ENCODE data around the gene HIPK1. TPM values are rescaled to one million over a fixed set of nuclear protein-coding genes. Genes with fewer than 3 reads are reported as not detected.
A peak's percentile ranks its signal among the peaks of the same experiment; 100 is the strongest.

HIPK1 gene
- total RNA-seq, 1 experiment from 2014 or later: 52.2 TPM

GRCh38 chr1:114000406-114000805 is 71.3 kb downstream of the HIPK1 start (continued):
- TF ChIP-seq ZNF532 (CRISPR knock-in tag; IDR thresholded peaks at IDR 0.05; ENCODE audit: borderline replicate concordance): no peak
- TF ChIP-seq ELF4 (CRISPR knock-in tag; IDR thresholded peaks at IDR 0.05; ENCODE audit: low read depth): no peak
- TF ChIP-seq, protein P1, sequence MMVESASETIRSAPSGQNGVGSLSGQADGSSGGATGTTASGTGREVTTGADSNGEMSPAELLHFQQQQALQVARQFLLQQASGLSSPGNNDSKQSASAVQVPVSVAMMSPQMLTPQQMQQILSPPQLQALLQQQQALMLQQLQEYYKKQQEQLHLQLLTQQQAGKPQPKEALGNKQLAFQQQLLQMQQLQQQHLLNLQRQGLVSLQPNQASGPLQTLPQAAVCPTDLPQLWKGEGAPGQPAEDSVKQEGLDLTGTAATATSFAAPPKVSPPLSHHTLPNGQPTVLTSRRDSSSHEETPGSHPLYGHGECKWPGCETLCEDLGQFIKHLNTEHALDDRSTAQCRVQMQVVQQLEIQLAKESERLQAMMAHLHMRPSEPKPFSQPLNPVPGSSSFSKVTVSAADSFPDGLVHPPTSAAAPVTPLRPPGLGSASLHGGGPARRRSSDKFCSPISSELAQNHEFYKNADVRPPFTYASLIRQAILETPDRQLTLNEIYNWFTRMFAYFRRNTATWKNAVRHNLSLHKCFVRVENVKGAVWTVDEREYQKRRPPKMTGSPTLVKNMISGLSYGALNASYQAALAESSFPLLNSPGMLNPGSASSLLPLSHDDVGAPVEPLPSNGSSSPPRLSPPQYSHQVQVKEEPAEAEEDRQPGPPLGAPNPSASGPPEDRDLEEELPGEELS (CRISPR knock-in tag; IDR thresholded peaks at IDR 0.05): no peak

GRCh38 chr1:114002492-114003239 is 73.5 kb downstream of the HIPK1 start:
- CTCF ChIA-PET: interaction anchor here (0.8 to 3.3 kb wide), 11 partner anchors 9 to 280 kb away, joined by 3 to 21 read pairs (median 3); partner anchors contain the start of gene OLFML3
- TF ChIP-seq, protein P2, sequence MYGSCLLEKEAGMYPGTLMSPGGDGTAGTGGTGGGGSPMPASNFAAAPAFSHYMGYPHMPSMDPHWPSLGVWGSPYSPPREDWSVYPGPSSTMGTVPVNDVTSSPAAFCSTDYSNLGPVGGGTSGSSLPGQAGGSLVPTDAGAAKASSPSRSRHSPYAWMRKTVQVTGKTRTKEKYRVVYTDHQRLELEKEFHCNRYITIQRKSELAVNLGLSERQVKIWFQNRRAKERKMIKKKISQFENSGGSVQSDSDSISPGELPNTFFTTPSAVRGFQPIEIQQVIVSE (CRISPR knock-in tag; IDR thresholded peaks at IDR 0.05; ENCODE audit: borderline replicate concordance): no peak
- TF ChIP-seq ETV6 (CRISPR knock-in tag; IDR thresholded peaks at IDR 0.05) (no peak), SMAD4 (CRISPR knock-in tag; IDR thresholded peaks at IDR 0.05) (no peak), NR2C2 (CRISPR knock-in tag; IDR thresholded peaks at IDR 0.05) (no peak), ZSCAN18 (CRISPR knock-in tag; IDR thresholded peaks at IDR 0.05) (no peak), SMAD3 (CRISPR knock-in tag; IDR thresholded peaks at IDR 0.05; ENCODE audit: borderline replicate concordance) (no peak), SOX15 (CRISPR knock-in tag; IDR thresholded peaks at IDR 0.05) (no peak), AR (CRISPR knock-in tag; IDR thresholded peaks at IDR 0.05) (no peak), OVOL2 (CRISPR knock-in tag; IDR thresholded peaks at IDR 0.05; ENCODE audit: borderline replicate concordance) (no peak), SP1 (CRISPR knock-in tag; conservative IDR thresholded peaks at IDR 0.05) (no peak), FOXJ3 (CRISPR knock-in tag; IDR thresholded peaks at IDR 0.05; ENCODE audit: borderline replicate concordance) (no peak)
- TF ChIP-seq, protein P3, sequence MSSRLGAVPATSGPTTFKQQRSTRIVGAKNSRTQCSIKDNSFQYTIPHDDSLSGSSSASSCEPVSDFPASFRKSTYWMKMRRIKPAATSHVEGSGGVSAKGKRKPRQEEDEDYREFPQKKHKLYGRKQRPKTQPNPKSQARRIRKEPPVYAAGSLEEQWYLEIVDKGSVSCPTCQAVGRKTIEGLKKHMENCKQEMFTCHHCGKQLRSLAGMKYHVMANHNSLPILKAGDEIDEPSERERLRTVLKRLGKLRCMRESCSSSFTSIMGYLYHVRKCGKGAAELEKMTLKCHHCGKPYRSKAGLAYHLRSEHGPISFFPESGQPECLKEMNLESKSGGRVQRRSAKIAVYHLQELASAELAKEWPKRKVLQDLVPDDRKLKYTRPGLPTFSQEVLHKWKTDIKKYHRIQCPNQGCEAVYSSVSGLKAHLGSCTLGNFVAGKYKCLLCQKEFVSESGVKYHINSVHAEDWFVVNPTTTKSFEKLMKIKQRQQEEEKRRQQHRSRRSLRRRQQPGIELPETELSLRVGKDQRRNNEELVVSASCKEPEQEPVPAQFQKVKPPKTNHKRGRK (CRISPR knock-in tag; IDR thresholded peaks at IDR 0.05; ENCODE audit: borderline replicate concordance): no peak
- TF ChIP-seq, protein P4, sequence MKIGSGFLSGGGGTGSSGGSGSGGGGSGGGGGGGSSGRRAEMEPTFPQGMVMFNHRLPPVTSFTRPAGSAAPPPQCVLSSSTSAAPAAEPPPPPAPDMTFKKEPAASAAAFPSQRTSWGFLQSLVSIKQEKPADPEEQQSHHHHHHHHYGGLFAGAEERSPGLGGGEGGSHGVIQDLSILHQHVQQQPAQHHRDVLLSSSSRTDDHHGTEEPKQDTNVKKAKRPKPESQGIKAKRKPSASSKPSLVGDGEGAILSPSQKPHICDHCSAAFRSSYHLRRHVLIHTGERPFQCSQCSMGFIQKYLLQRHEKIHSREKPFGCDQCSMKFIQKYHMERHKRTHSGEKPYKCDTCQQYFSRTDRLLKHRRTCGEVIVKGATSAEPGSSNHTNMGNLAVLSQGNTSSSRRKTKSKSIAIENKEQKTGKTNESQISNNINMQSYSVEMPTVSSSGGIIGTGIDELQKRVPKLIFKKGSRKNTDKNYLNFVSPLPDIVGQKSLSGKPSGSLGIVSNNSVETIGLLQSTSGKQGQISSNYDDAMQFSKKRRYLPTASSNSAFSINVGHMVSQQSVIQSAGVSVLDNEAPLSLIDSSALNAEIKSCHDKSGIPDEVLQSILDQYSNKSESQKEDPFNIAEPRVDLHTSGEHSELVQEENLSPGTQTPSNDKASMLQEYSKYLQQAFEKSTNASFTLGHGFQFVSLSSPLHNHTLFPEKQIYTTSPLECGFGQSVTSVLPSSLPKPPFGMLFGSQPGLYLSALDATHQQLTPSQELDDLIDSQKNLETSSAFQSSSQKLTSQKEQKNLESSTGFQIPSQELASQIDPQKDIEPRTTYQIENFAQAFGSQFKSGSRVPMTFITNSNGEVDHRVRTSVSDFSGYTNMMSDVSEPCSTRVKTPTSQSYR (CRISPR knock-in tag; IDR thresholded peaks at IDR 0.05): no peak
- TF ChIP-seq, protein P5, sequence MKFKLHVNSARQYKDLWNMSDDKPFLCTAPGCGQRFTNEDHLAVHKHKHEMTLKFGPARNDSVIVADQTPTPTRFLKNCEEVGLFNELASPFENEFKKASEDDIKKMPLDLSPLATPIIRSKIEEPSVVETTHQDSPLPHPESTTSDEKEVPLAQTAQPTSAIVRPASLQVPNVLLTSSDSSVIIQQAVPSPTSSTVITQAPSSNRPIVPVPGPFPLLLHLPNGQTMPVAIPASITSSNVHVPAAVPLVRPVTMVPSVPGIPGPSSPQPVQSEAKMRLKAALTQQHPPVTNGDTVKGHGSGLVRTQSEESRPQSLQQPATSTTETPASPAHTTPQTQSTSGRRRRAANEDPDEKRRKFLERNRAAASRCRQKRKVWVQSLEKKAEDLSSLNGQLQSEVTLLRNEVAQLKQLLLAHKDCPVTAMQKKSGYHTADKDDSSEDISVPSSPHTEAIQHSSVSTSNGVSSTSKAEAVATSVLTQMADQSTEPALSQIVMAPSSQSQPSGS (CRISPR knock-in tag; IDR thresholded peaks at IDR 0.05; ENCODE audit: borderline replicate concordance, low read depth): no peak

More at GRCh38 chr1:114002492-114003239, 73.5 kb downstream of the HIPK1 start:
- POLR2A ChIA-PET: no interaction called here
- Mint-ChIP-seq H3K27ac (peak overlapping the region; percentile 16), H3K4me3 (no peak overlapping the region), H3K4me1 (peaks cover 61% of the 10 kb centered on the region), H3K27me3 (ENCODE audit: low read depth) (peaks cover 23% of the 10 kb centered on the region), H3K9me3 (peaks cover 26% of the 10 kb centered on the region), H3K36me3 (peaks cover 19% of the 10 kb centered on the region)
- peak; percentile 67 for ATAC-seq
- DNase-seq (ENCODE audit: low spot score): no peak

All from WTC11 (cell line).